Activated T-cell treated with anti-CD3 and anti-CD28 coated beads, Interleukin-2, amount 50 U/mL, for 72 hours (primary cell): ENCODE data around the gene AP5B1. TPM values are rescaled to one million over a fixed set of nuclear protein-coding genes. Genes with fewer than 3 reads are reported as not detected.
"Not testable (repeated sequence)": the region's sequence is repeated elsewhere in the genome, so short reads cannot be mapped to it uniquely, and the experiment has no call there.

ENCODE experiments used
- ATAC-seq, 2 donors: fragments of 150-1000 bp; cut with Tn5 transposase; replicated peaks in 1 of 2; 2 replicates each; pipeline ENCODE4 v1.10.0; 2021; ENCODE audit warnings: moderate library complexity in 2 of 2, mild to moderate bottlenecking in 1 of 2
- DNase-seq, 2 donors: peaks; one replicate each; pipeline ENCODE4 v3.0.0; 2021 to 2022; ENCODE audit warnings: mixed read lengths in 1 of 2
- H3K27ac Mint-ChIP-seq: one replicate; pipeline ENCODE4 v1.8.0; 2022; ENCODE audit warnings: mild to moderate bottlenecking, moderate library complexity, mixed read lengths
- H3K27me3 Mint-ChIP-seq: one replicate; pipeline ENCODE4 v1.8.0; 2022; ENCODE audit warnings: low read depth, mixed read lengths
- H3K36me3 Mint-ChIP-seq, 2 donors: one replicate each; pipeline ENCODE4 v1.8.0; 2022; ENCODE audit warnings: mixed read lengths in 2 of 2, mild to moderate bottlenecking in 1 of 2; ENCODE audit not compliant: insufficient read depth in 2 of 2
- H3K4me1 Mint-ChIP-seq: one replicate; pipeline ENCODE4 v1.8.0; 2022; ENCODE audit warnings: low read depth, mixed read lengths
- H3K4me3 Mint-ChIP-seq, 2 donors: one replicate each; pipeline ENCODE4 v1.8.0; 2022; ENCODE audit warnings: mild to moderate bottlenecking in 2 of 2, mixed read lengths in 2 of 2, moderate library complexity in 2 of 2
- H3K9me3 Mint-ChIP-seq, 2 donors: one replicate each; pipeline ENCODE4 v1.8.0; 2022; ENCODE audit warnings: mixed read lengths in 2 of 2
- total RNA-seq, 2 donors: library from RNA; stranded (reverse); gene quantifications; one replicate each; pipeline ENCODE4 v1.2.3, GENCODE V29; 2022

AP5B1 gene
- total RNA-seq, 2 donors from 2014 or later, result 20.0 to 22.4 TPM

DNA sequence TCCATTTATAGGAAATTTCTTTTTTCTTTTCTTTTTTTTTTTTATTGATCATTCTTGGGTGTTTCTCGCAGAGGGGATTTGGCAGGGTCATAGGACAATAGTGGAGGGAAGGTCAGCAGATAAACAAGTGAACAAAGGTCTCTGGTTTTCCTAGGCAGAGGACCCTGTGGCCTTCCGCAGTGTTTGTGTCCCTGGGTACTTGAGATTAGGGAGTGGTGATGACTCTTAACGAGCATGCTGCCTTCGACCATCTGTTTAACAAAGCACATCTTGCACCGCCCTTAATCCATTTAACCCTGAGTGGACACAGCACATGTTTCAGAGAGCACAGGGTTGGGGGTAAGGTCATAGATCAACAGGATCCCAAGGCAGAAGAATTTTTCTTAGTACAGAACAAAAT is 18.6 kb downstream of the AP5B1 start:
- not testable (repeated sequence) for H3K4me1 Mint-ChIP-seq, ATAC-seq, H3K4me3 Mint-ChIP-seq, H3K27ac Mint-ChIP-seq, H3K36me3 Mint-ChIP-seq, H3K9me3 Mint-ChIP-seq, H3K27me3 Mint-ChIP-seq, DNase-seq

DNA sequence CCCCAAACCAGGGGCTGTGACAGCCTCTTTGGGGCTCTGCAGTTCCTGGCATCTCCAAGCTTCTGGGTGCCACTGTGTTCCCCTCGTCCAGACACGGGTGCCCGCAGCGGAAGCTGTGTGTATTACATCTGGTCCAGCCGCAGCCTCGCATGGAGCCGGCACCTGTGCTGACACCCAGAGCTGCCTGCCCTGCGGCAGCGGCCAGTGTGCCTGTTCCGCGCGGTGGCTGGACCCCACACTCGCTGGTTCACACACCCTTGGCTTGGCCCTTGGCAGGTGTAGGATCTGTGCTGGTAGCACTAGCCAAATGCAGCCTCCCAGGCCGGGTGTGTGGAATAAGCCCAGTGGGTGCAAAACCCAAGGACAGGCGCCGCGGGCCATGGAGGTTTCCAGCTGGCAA is 35.7 kb downstream of the AP5B1 start:
- ATAC-seq (no peak), DNase-seq (no peak)
- H3K27me3 Mint-ChIP-seq, result peaks cover 37% of the 10 kb centered on the region

DNA sequence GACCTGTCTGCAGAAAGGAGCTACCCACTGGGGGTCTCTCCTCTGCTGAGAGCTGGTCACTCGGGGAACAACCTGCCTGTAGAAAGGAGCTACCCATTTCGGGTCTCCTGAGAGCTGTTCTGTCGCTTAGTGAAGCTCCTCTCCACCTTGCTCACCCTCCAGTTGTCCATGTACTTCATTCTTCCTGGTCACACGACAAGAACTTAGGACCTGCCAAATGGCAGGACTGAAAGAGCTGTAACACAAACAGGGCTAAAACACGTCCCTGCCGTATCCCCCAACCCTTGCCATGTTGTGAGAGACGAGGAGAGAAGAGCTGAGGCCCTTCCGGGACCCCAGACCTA is 36.1 kb downstream of the AP5B1 start:
- no peak for DNase-seq
- Mint-ChIP-seq H3K27me3 (peaks cover 34% of the 10 kb centered on the region), H3K9me3 (no peaks in the 10 kb centered on the region), H3K27ac (no peak overlapping the region), H3K4me1 (no peaks in the 10 kb centered on the region), H3K36me3 (no peaks in the 10 kb centered on the region), H3K4me3 (no peak overlapping the region)
- ATAC-seq, result no peak

More for the DNA sequence above, 35.7 kb downstream of the AP5B1 start:
- no peak overlapping the region for H3K27ac Mint-ChIP-seq
- no peaks in the 10 kb centered on the region for H3K9me3 Mint-ChIP-seq
- H3K36me3 Mint-ChIP-seq, result no peaks in the 10 kb centered on the region
- no peaks in the 10 kb centered on the region for H3K4me1 Mint-ChIP-seq
- no peak overlapping the region for H3K4me3 Mint-ChIP-seq

DNA sequence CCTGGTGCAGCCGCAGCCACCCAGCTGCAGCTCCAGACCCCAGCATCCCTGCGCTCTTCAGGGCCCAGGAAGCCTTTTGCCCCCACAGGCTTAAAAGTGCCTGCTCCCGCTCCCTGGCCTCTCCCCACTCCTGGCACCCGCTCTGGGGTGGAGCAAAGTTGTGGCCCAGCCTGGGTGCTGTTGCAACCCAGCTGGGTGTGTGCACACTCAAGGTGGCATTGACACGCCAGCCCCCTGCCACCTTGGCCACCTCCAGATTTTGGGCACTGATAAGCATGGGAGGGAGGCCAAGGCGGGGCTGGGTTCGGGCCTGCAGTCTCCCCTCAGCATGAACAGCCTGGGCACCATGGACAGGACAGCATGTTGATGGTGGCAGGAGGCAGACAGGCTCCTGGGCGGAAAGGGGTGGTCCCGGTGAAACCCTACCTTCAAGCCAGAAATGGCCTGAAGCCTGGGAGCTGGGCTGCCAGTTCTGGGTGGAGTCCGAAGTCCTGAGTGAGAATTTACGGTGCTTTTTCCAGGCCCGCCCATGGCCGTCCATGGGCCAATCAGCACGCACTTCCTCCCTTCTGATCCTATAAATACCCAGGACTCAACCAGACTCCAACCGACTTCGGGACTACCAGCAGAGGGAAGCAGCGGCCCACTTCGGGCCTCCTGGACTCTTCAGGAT is 36.6 kb downstream of the AP5B1 start:
- Mint-ChIP-seq H3K36me3 (no peaks in the 10 kb centered on the region), H3K4me1 (no peaks in the 10 kb centered on the region), H3K27me3 (peaks cover 29% of the 10 kb centered on the region), H3K27ac (no peak overlapping the region), H3K4me3 (no peak overlapping the region), H3K9me3 (no peaks in the 10 kb centered on the region)
- DNase-seq, result peak in 1 of 2 donors; percentile 15
- peak; percentile 41 to 64 for ATAC-seq

DNA sequence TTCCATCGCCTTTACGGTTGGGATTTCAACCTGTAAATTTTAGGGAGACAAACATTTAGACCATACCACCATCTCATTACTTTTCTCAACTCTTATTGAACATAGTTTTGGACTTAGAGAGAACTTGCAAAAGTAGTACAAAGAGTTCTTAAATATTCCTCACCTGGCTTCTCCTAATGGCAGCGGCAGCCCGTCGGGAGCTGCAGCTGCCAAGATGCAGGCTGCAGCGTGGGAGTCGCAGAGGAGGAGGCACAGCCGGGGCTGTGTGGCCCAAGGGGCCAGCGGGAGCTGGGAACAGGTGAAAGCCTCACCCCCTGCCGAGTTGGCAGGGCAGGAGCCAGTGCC is 37.1 kb downstream of the AP5B1 start:
- Mint-ChIP-seq H3K27me3 (peaks cover 25% of the 10 kb centered on the region), H3K4me3 (no peak overlapping the region)

DNA sequence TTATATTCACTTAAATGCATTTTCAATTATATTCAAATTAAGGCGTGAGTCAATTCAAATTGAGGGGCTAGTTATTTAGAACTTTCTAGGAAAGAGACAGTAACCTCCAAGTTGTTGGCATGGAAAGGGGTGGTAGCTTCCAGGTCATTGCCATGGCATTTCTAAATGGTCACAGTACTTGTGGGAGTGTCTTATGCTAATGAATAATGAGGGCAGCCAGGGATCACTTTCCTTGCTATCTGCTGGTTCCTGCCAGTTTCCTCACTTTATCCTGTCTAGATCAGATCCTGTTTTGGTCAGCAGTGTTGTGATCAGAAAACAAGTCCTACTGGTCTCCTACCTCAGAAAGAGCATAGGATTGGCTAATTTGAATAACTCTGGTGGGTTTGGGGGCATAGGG is 38.4 kb downstream of the AP5B1 start:
- ATAC-seq (no peak), DNase-seq (no peak)
- Mint-ChIP-seq H3K27ac (no peak overlapping the region), H3K4me3 (no peak overlapping the region), H3K27me3 (peaks cover 34% of the 10 kb centered on the region), H3K9me3 (no peaks in the 10 kb centered on the region), H3K4me1 (no peaks in the 10 kb centered on the region), H3K36me3 (peaks cover 0 to 2% of the 10 kb centered on the region in 2 donors)

More for the DNA sequence above, 37.1 kb downstream of the AP5B1 start:
- no peaks in the 10 kb centered on the region for H3K4me1 Mint-ChIP-seq
- no peak for ATAC-seq
- no peak for DNase-seq
- no peaks in the 10 kb centered on the region for H3K9me3 Mint-ChIP-seq
- H3K36me3 Mint-ChIP-seq, result no peaks in the 10 kb centered on the region
- H3K27ac Mint-ChIP-seq, result no peak overlapping the region

DNA sequence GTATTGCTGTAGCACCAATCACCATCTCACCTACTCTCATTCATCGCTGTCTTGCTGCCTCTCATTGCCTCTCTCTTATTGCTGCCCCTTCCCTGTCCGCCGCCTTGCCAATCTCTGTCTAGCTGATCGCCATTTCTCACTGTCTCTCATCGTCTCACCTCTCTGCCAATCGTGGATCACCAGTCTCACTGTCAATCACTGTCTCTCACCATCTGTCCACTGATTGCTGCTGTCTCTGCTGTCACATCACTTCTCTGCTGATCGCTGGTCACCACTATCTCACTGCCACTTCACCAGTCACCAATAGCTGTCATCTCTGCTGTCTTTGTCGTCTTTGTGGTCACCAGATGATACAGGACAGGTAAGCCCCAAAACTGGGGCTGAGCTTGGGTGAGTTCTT is 39.6 kb downstream of the AP5B1 start:
- Mint-ChIP-seq H3K9me3 (peaks cover 3 to 5% of the 10 kb centered on the region in 2 donors), H3K4me3 (no peak overlapping the region), H3K27me3 (peaks cover 28% of the 10 kb centered on the region), H3K36me3 (peaks cover 3 to 4% of the 10 kb centered on the region in 2 donors), H3K27ac (no peak overlapping the region), H3K4me1 (no peaks in the 10 kb centered on the region)
- DNase-seq (no peak), ATAC-seq (no peak)

DNA sequence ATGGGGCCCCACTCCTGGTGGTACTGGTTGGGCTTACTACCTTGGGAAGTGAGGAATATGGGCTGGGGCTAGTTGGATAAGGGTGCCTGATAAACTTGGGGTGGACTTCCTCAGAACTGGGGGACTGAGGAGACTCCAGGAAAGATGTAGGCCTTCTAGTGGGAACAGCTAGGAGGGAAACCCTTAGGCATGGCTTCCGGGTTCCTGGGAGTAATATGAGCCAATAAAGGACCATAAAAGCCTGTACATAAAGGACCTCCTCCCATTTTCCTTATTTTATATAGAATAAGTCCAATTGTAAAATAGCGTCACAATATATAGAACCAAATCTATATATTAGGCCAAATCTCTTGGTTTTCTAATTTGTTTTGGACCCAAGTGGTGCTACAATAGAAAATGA is 41.8 kb downstream of the AP5B1 start:
- peaks cover 3 to 5% of the 10 kb centered on the region in 2 donors for H3K9me3 Mint-ChIP-seq
- H3K36me3 Mint-ChIP-seq, result peaks cover 3 to 4% of the 10 kb centered on the region in 2 donors
- H3K4me1 Mint-ChIP-seq, result no peaks in the 10 kb centered on the region
- DNase-seq (no peak), ATAC-seq (no peak)
- no peak overlapping the region for H3K27ac Mint-ChIP-seq
- peaks cover 23% of the 10 kb centered on the region for H3K27me3 Mint-ChIP-seq
- no peak overlapping the region for H3K4me3 Mint-ChIP-seq

DNA sequence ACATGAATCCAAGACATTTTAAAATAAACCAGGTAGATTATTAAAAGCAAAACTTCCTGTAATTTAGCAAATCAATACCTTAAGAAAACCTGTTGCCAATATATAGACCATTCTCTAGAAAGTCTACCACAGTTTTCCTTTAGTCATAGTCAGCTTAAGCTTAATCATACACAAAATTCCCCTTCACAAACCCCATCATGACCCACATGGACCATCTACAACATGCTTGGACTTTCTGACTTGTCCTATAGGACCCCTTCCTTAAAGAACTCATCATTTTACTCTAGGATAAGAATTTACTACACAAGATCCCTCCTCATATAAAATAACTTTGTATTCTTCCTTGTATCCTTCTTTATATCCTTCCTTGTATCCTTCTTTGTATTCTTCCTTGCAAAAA is 44.0 kb downstream of the AP5B1 start:
- Mint-ChIP-seq H3K9me3 (peaks cover 3 to 5% of the 10 kb centered on the region in 2 donors), H3K27ac (no peak overlapping the region), H3K36me3 (peaks cover 3 to 4% of the 10 kb centered on the region in 2 donors), H3K27me3 (peaks cover 33% of the 10 kb centered on the region), H3K4me3 (no peak overlapping the region), H3K4me1 (no peaks in the 10 kb centered on the region)
- ATAC-seq (no peak), DNase-seq (no peak)

DNA sequence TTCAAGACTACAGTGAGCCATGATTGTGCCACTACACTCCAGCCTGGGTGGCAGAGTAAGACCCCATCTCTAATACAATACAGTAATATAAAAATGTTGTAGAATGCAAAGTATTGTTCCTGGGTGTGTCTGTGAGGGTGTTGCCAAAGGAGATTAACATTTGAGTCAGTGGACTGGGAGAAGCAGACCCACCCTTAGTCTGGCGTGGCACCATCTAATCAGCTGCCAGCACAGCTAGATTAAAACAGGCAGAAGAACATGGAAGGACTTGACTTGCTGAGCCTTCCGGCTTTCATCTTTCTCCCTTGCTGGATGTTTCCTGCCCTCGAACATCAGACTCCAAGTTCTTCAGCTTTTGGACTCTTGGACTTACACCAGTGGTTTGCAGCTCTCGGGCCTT is 45.7 kb downstream of the AP5B1 start:
- not testable (repeated sequence) for H3K9me3 Mint-ChIP-seq, H3K4me1 Mint-ChIP-seq, H3K36me3 Mint-ChIP-seq, ATAC-seq, H3K4me3 Mint-ChIP-seq, DNase-seq, H3K27ac Mint-ChIP-seq
- H3K27me3 Mint-ChIP-seq, result peaks cover 28% of the 10 kb centered on the region

DNA sequence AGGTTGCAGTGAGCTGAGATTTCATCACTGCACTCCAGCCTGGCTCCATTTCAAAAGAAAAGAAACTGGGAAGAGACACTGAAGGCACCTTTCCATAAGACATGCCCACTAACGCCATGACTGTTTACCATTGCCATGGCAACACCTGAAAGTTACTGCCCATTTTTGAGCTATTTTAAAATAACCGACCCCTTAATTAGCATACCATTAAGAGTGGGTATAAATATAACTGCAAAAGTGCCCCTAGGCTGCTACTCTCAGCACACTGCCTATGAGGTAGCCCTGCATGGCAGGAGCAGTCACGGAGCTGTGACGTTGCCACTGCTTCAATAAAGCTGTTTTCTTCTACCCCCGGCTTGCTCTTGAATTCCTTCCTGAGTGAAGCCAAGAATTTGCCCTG is 50.3 kb downstream of the AP5B1 start:
- Mint-ChIP-seq H3K4me3 (no peak overlapping the region), H3K27me3 (peaks cover 16% of the 10 kb centered on the region), H3K4me1 (no peaks in the 10 kb centered on the region), H3K9me3 (peaks cover 0 to 1% of the 10 kb centered on the region in 2 donors), H3K27ac (no peak overlapping the region), H3K36me3 (no peaks in the 10 kb centered on the region)
- ATAC-seq (no peak), DNase-seq (no peak)

DNA sequence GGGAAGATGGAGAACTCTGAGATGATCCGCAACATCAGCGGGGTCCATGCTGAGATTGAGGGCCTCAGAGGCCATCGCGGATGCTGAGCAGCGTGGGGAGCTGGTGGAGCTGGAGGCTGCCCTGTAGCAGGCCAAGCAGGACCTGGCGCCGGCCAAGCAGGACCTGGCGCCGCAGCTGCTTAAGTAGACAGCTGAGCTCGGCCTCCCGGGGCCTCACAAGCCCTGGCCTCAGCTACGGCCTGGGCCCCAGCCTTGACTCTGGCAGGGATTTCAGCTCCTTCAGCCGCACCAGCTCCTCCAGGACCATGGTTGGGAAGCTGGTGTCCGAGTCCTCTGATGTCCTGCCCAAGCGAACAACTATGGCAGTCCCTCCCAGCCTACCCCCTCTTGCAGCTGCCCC is 52.9 kb downstream of the AP5B1 start:
- H3K36me3 Mint-ChIP-seq, result no peaks in the 10 kb centered on the region
- H3K4me1 Mint-ChIP-seq, result no peaks in the 10 kb centered on the region
- DNase-seq, result no peak
- peaks cover 7% of the 10 kb centered on the region for H3K27me3 Mint-ChIP-seq
- no peak for ATAC-seq
- no peak overlapping the region for H3K27ac Mint-ChIP-seq
- H3K9me3 Mint-ChIP-seq, result peaks cover 0 to 1% of the 10 kb centered on the region in 2 donors
- no peak overlapping the region for H3K4me3 Mint-ChIP-seq

DNA sequence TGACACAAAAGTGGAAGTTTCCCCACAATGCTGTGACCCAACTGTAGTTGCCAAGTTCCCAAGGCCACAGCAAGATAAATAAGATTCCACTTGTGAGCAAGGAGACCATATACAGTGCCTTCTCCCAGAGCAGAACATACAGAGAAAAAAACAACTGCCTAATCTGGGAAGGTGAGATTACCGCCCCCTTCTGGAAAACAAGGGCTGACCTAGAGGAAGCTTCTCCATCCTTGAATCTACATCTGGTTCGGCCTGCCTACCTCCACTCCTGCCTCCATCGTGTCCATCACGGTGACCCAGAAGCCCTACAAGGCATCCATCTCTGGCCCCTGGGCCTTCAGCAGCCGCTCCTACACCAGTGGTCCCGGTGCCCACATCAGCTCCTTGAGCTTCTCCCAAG is 54.1 kb downstream of the AP5B1 start:
- H3K4me3 Mint-ChIP-seq, result no peak overlapping the region
- H3K27me3 Mint-ChIP-seq, result peaks cover 1% of the 10 kb centered on the region
- no peak for ATAC-seq
- H3K36me3 Mint-ChIP-seq, result no peaks in the 10 kb centered on the region
- H3K27ac Mint-ChIP-seq, result no peak overlapping the region
- no peaks in the 10 kb centered on the region for H3K9me3 Mint-ChIP-seq
- H3K4me1 Mint-ChIP-seq, result no peaks in the 10 kb centered on the region
- DNase-seq, result no peak
